ENCODE data around the gene ZBTB20.

ZBTB20 gene

DNA sequence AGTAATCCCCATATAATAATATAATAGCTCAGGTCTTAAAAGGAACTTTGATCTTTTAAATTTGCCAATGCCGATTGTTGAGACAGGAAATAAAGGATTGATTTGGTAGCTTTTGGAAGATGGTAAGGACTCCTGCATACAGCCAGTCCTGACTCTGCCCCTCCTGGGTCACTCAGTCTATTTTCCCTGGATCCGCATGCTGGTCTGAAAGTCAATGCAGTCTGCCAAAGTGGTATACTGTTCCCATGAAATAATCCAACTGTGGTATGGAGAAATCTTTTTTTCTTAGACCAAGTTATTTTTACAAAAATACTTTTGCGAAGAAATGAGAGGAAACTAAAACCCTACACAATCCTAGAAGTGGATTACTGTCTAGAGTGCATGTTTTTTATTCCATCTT, 662.2 kb downstream of the ZBTB20 start:
- FAIRE-seq (no peak), DNase-seq (ENCODE audit: insufficient read length, low spot score) (no peak)
- TF ChIP-seq, protein P1, sequence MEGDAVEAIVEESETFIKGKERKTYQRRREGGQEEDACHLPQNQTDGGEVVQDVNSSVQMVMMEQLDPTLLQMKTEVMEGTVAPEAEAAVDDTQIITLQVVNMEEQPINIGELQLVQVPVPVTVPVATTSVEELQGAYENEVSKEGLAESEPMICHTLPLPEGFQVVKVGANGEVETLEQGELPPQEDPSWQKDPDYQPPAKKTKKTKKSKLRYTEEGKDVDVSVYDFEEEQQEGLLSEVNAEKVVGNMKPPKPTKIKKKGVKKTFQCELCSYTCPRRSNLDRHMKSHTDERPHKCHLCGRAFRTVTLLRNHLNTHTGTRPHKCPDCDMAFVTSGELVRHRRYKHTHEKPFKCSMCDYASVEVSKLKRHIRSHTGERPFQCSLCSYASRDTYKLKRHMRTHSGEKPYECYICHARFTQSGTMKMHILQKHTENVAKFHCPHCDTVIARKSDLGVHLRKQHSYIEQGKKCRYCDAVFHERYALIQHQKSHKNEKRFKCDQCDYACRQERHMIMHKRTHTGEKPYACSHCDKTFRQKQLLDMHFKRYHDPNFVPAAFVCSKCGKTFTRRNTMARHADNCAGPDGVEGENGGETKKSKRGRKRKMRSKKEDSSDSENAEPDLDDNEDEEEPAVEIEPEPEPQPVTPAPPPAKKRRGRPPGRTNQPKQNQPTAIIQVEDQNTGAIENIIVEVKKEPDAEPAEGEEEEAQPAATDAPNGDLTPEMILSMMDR (IDR thresholded peaks at IDR 0.05; ENCODE audit: insufficient read depth, missing control alignments): no peak

DNA sequence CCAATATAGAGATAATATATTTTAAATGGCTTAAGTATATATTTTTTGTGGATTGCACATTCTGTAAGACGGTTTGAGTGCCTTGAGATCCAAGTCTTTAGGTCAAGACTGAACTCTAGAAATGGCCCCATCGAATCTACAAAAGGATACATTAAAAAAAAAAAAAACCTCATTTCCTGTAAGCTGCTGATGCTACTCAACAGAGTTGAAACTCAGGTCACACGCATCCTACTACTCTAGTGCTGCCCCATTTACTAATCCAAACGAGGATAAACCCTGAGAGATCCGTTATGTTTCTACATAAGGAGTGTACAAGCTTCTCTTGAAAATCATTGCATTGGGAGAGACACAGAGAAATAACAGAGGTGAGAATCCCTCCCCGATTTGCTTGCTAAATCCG, 666.0 kb downstream of the ZBTB20 start:
- FAIRE-seq (no peak), DNase-seq (ENCODE audit: insufficient read length, low spot score) (no peak)
- TF ChIP-seq, protein P1 (IDR thresholded peaks at IDR 0.05; ENCODE audit: insufficient read depth, missing control alignments): no peak

DNA sequence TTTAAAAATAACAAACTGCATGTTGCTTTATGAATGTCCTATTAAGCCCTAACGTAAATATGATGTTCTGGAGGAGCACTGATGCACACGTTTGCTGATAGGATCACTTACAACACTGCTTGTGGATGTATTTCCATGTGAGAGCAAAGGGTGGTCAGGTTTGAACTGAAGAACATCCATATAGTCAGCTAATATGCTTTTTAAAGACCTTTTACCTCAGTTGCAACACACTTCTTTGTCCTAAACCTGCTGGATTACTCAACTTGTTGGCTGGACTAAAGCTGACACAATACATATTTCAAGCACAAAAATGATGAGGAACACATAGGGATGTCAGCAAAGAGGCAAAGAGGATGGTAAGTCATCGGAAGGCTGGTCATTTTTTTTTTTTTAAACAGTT, 666.6 kb downstream of the ZBTB20 start:
- DNase-seq (ENCODE audit: insufficient read length, low spot score) (no peak), FAIRE-seq (no peak)
- TF ChIP-seq, protein P1 (IDR thresholded peaks at IDR 0.05; ENCODE audit: insufficient read depth, missing control alignments): no peak

DNA sequence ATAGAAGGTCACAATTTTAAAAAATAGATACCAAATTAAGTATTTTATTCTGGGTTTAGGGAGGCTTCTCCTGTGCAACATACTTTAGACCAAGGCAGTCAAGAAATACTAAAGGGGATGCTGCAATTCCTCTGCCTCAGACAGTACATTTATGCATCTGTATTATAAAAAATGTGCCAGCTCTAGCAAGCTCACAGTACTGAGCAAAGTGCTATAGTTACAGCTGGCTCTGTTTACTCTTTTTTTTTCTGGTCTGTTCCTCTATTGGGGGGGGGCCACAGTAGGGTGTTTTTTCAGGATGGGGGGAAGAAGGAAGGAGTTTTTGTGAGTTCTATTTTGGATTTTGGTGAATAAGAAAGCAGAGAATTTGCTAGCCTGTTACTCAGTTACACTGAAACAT, 668.3 kb downstream of the ZBTB20 start:
- TF ChIP-seq, protein P1 (IDR thresholded peaks at IDR 0.05; ENCODE audit: insufficient read depth, missing control alignments): no peak
- FAIRE-seq (no peak), DNase-seq (ENCODE audit: insufficient read length, low spot score) (no peak)

DNA sequence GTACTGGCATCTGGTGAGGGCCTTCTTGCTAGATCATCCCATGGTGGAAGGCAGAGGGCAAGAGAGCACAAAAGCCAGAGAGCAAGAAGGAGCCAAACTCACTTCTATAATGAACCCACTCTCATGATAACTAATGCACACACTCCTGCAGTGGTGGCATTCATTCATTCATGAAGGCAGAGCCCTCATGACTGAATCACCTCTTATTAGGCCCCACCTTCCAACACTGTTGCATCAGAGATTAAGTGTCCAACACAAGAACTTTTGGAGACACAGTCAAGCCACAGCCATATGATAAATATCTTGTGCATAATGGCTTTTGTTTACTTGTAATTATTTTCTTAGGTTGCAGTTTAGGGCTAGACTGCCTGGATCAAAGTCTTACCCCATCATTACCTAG, 670.6 kb downstream of the ZBTB20 start:
- TF ChIP-seq, protein P1 (IDR thresholded peaks at IDR 0.05; ENCODE audit: insufficient read depth, missing control alignments): no peak
- DNase-seq (ENCODE audit: insufficient read length, low spot score) (no peak), FAIRE-seq (no peak)

DNA sequence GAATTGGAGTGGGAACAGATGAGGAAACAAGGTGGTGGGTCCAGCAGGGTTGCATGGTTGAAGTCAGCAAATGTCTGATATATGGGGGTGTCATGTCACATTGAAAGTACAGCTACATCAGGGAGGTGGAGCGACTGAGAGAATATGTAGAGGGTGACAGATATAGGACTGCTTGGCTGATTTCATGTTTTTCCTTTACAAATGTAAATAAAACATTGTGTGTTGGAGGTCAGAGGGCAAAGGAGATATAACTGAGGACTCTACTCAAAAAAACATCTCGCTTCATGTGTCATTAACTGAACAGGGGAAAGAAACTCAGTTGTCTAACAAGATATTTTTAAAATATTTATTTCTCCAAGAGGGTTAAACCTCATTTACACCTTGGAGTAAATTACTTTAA, 675.6 kb downstream of the ZBTB20 start:
- DNase-seq (ENCODE audit: insufficient read length, low spot score): no peak
- no peak for FAIRE-seq
- TF ChIP-seq, protein P1 (IDR thresholded peaks at IDR 0.05; ENCODE audit: insufficient read depth, missing control alignments): no peak

DNA sequence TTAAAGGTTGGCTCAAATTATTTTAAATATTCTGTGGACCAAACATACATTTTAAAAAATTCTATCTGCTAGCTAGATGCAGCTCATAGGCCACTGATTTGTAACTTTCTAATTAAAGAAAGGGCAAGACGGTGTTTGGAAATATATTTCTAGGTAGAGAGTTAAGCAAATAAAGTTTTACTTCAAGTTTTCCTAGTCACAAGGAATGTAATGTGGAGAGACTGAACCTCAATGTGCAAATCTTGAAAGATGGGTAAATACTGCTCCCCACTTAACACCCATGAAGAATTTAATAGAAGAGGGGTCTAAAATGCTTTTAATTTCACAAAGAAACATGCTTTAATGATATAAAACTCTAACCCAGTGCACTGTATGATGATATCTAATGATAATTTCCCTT, 678.0 kb downstream of the ZBTB20 start:
- FAIRE-seq: no peak
- DNase-seq (ENCODE audit: insufficient read length, low spot score): no peak
- TF ChIP-seq, protein P1 (IDR thresholded peaks at IDR 0.05; ENCODE audit: insufficient read depth, missing control alignments): no peak
